RWPE2 (cell line): ENCODE results near the gene TAMM41.

Source experiments
- ATAC-seq: fragments of 200-7000 bp; cut with Tn5 transposase; 3 replicates; pipeline ENCODE4 v1.9.1; 2021; ENCODE audit warnings: low read depth
- DNase-seq: peaks from one replicate; pipeline ENCODE4 v3.0.0-alpha.2; 2020; ENCODE audit warnings: low spot score
- H3K27ac ChIP-seq: fragments of 450-650 bp; 2 replicates; pipeline ENCODE4 v1.5.1; 2017; ENCODE audit warnings: mild to moderate bottlenecking; ENCODE audit not compliant: poor library complexity, severe bottlenecking
- H3K27me3 ChIP-seq: fragments of 250-450 bp; sonication (Bioruptor Pico); 2 replicates; pipeline ENCODE4 v1.5.1; 2021; ENCODE audit warnings: mild to moderate bottlenecking, moderate library complexity; ENCODE audit not compliant: insufficient read depth, poor library complexity, severe bottlenecking
- H3K36me3 ChIP-seq: fragments of 250-450 bp; sonication (Bioruptor Pico); 2 replicates; pipeline ENCODE4 v1.5.1; 2020; ENCODE audit warnings: low read depth, mild to moderate bottlenecking, moderate library complexity
- H3K4me1 ChIP-seq: fragments of 250-450 bp; sonication (Bioruptor Pico); 2 replicates; pipeline ENCODE4 v1.5.1; 2021; ENCODE audit warnings: mild to moderate bottlenecking, moderate library complexity; ENCODE audit not compliant: insufficient read depth, poor library complexity, severe bottlenecking
- H3K4me3 ChIP-seq: fragments of 250-450 bp; sonication (Bioruptor Pico); 2 replicates; pipeline ENCODE4 v1.5.1; 2021; ENCODE audit warnings: mild to moderate bottlenecking, moderate library complexity; ENCODE audit not compliant: severe bottlenecking
- H3K9me3 ChIP-seq: fragments of 250-450 bp; sonication (Bioruptor Pico); 2 replicates; pipeline ENCODE4 v1.5.1; 2021; ENCODE audit warnings: mild to moderate bottlenecking, moderate library complexity; ENCODE audit not compliant: severe bottlenecking
- TF ChIP-seq, protein P1 (sequence below): fragments of 450-650 bp; IDR thresholded peaks from one replicate; pipeline ENCODE4 v1.5.1; 2017; ENCODE audit warnings: mild to moderate bottlenecking, moderate library complexity; ENCODE audit not compliant: poor library complexity, severe bottlenecking

Gene TAMM41

DNA sequence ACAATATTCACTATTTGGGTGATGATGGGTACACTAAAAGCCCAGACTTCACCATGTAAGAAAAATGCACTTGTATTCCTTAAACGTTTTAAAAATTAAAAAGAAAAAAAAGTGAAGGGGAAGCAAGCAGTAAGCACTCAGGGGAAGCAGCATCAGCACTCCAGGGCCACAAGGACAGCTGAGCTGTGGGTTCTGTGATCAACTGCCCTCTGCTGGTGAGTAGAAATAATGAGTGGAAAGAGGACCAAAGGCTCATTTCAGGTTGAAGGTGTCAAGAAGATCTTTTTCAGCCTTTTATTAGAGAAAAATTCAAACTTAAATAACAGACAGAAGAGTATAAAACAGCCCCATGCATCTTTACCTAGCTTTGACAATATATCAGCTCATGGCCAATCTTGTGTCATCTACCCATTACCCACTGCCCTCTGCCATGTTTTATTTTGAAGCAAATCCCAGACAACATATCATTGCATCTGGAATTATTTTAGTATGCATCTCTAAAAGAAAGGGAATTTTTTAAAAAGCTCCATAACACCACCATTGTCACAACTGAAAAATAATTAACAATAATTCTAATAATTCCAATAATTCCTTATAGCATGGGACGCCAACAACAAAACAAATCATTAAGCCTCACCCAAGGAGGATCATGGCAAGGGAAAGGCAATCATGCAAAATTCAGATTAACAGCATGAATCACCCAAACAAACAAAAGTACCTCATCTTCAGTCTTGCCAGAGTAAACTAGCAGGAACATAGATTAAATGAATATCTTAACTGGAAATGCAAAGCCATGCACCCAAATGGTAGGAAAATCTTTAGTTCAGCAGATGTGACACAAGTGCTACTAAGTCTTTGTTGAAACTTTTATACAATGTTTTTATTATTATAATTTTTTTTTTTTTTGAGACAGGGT is 42.5 kb downstream of the TAMM41 start:
- no peaks in the 10 kb centered on the region for H3K9me3 ChIP-seq
- H3K36me3 ChIP-seq, result peaks cover 75% of the 10 kb centered on the region
- ATAC-seq (peak; percentile 82), DNase-seq (no peak)
- no peaks in the 10 kb centered on the region for H3K27me3 ChIP-seq
- H3K27ac ChIP-seq, result no peak overlapping the region
- no peak overlapping the region for H3K4me3 ChIP-seq
- TF ChIP-seq, protein P1, sequence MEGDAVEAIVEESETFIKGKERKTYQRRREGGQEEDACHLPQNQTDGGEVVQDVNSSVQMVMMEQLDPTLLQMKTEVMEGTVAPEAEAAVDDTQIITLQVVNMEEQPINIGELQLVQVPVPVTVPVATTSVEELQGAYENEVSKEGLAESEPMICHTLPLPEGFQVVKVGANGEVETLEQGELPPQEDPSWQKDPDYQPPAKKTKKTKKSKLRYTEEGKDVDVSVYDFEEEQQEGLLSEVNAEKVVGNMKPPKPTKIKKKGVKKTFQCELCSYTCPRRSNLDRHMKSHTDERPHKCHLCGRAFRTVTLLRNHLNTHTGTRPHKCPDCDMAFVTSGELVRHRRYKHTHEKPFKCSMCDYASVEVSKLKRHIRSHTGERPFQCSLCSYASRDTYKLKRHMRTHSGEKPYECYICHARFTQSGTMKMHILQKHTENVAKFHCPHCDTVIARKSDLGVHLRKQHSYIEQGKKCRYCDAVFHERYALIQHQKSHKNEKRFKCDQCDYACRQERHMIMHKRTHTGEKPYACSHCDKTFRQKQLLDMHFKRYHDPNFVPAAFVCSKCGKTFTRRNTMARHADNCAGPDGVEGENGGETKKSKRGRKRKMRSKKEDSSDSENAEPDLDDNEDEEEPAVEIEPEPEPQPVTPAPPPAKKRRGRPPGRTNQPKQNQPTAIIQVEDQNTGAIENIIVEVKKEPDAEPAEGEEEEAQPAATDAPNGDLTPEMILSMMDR, result peak; percentile 85
- no peaks in the 10 kb centered on the region for H3K4me1 ChIP-seq

DNA sequence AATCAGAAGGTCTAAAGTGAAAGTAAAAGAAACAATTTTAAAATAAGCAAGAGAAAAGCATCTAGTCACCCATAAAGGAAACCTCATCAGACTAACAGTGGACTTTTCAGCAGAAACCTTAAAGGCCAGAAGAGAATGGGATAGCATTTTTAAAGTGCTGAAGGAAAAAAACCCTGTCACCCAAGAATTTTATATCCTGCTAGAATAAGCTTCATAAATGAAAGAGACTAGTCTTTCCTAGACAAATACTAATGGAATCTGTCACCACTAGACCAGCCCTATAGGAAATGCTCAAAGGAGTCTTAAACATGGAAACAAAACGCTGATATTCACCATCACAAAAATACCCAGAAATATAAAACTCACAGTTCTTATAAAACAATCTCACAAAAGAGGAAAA is 46.9 kb downstream of the TAMM41 start:
- peaks cover 10% of the 10 kb centered on the region for H3K4me1 ChIP-seq
- H3K4me3 ChIP-seq, result no peak overlapping the region
- ATAC-seq, result no peak
- H3K27ac ChIP-seq, result no peak overlapping the region
- DNase-seq, result no peak
- TF ChIP-seq, protein P1, result no peak
- H3K36me3 ChIP-seq, result peaks cover 70% of the 10 kb centered on the region
- no peaks in the 10 kb centered on the region for H3K9me3 ChIP-seq
- no peaks in the 10 kb centered on the region for H3K27me3 ChIP-seq

DNA sequence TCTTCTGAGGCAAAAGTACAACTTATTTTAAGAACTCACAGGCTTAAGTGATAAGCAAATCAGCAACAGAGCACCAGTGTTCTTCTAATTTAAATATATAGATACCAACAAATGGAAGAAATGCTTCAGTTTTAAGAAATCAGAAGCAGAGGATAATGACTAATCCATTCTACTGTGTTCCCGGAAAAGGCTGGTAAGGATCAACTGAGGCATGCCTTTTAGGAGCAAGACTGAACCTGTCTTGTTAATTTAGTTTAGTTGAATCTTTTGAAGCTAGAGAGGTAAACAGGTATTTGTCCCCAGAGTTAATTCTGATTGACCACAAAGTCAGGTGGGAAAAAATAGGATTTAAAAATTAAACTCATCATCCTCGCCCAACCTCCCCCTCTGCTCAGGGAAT is 51.8 kb downstream of the TAMM41 start:
- H3K27me3 ChIP-seq, result no peaks in the 10 kb centered on the region
- no peaks in the 10 kb centered on the region for H3K9me3 ChIP-seq
- DNase-seq (no peak), ATAC-seq (no peak)
- H3K4me1 ChIP-seq, result peaks cover 12% of the 10 kb centered on the region
- TF ChIP-seq, protein P1, result no peak
- H3K36me3 ChIP-seq, result peaks cover 33% of the 10 kb centered on the region
- H3K27ac ChIP-seq, result peak overlapping the region; percentile 20
- no peak overlapping the region for H3K4me3 ChIP-seq

DNA sequence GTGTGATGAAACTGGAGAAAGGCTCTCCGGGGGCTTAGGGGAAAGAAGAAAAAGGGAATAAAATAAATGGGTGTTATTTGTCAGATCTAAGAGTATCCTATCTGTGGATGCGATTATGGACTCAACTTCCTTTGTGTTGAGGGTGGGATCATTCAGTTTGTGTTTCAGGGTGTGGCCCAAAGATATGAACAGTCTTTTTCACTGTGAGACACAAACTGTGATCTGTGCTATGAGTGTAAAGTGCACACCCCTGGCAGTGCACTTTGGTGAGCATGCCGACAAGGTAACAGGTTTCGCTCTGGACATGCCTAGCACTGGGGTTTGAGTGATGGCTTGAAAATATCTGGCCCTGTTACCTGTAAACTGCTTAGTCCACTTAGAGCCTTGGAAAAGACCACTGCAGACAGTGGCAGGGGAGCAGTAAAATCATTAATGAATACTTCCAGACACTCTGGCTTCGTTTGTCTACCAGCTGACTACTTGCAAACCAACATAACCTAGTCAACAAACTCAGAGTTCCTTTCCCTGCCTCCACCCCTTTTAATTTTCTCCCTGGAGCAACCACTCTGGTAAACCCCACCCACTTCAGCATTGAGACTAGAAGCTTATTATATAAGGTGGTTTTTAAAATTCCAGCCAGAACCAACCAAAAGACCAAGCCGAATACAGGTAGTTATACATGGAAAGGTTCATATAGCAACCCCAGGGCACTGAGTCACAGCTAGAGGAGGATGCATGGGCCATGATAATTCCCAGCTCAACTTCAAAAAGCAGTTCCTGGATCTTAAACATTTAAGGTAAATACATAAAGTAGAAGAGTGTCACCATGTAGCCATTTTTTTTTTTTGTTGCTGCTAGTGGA is 55.1 kb downstream of the TAMM41 start:
- ATAC-seq (no peak), DNase-seq (no peak)
- H3K36me3 ChIP-seq, result peaks cover 24% of the 10 kb centered on the region
- no peak overlapping the region for H3K27ac ChIP-seq
- TF ChIP-seq, protein P1, result no peak
- H3K4me3 ChIP-seq, result no peak overlapping the region
- H3K9me3 ChIP-seq, result no peaks in the 10 kb centered on the region
- peaks cover 12% of the 10 kb centered on the region for H3K4me1 ChIP-seq
- H3K27me3 ChIP-seq, result no peaks in the 10 kb centered on the region
